Psoas muscle (tissue), 8 donors: ENCODE data around the gene HEG1. TPM values are rescaled to one million over a fixed set of nuclear protein-coding genes. Genes with fewer than 3 reads are reported as not detected.

Source experiments
- ATAC-seq, 4 donors: fragments of 200-7000 bp; cut with Tn5 transposase; one replicate each; pipeline ENCODE4 v1.9.1; 2020; ENCODE audit warnings: moderate library complexity in 3 of 4, mild to moderate bottlenecking in 2 of 4
- DNase-seq, 2 donors: peaks; one replicate each; pipeline ENCODE4 v3.0.0-alpha.2; 2020
- H3K27ac ChIP-seq: fragments of 200-600 bp; one replicate; pipeline ENCODE4 v1.8.0; 2022
- H3K27me3 ChIP-seq, 3 donors: fragments of 200-600 bp in 1 of 3; one replicate each; pipeline versions ENCODE4 v1.6.1 to v1.8.0; 2013 to 2022; ENCODE audit warnings: low read length in 2 of 3, mild to moderate bottlenecking in 2 of 3, moderate library complexity in 1 of 3; ENCODE audit not compliant: insufficient read depth in 3 of 3
- H3K36me3 ChIP-seq, 2 donors: fragments of 200-600 bp in 1 of 2; one replicate each; pipeline versions ENCODE4 v1.6.1 to v1.8.0; 2013 to 2022; ENCODE audit warnings: low read depth in 1 of 2, mild to moderate bottlenecking in 1 of 2, moderate library complexity in 1 of 2; ENCODE audit not compliant: insufficient read depth in 1 of 2
- H3K4me1 ChIP-seq: fragments of 200-600 bp; one replicate; pipeline ENCODE4 v1.8.0; 2022
- H3K4me3 ChIP-seq: fragments of 200-600 bp; one replicate; pipeline ENCODE4 v1.8.0; 2022; ENCODE audit warnings: mild to moderate bottlenecking
- H3K9me3 ChIP-seq: fragments of 200-600 bp; one replicate; pipeline ENCODE4 v1.8.0; 2022
- CTCF ChIP-seq: fragments of 200-600 bp; IDR thresholded peaks from one replicate; pipeline ENCODE4 v1.8.0; 2022; ENCODE audit warnings: antibody characterized with exemption
- WGBS, 3 donors: extraction: QIAGEN DNeasy Blood & Tissue Kit; methylation state at CpG; one replicate each; pipeline versions ENCODE4 v1.1.6 to v1.1.7; 2013; 5-methylcytosine and 5-hydroxymethylcytosine counted together
- intact Hi-C, 2 donors: fragments of 100-400 bp; cut with DNase I; formaldehyde crosslinking; loops; one replicate each; pipeline versions ENCODE4 v1.11.0 to v1.14.2; 2022
- polyA plus RNA-seq, 3 donors: library from polyadenylated mRNA; stranded (reverse); fragments of 200-250 nt; gene quantifications; one replicate each; pipeline ENCODE4 v1.2.3, GENCODE V29; 2013
- total RNA-seq, 4 donors: library from RNA; stranded (reverse); fragmentation: NEBNext Ultra II Directional in 2 of 4; extraction: Animal tissue kit (Norgen Biotek cat#: 25700) in 2 of 4; gene quantifications; one replicate each; pipeline versions ENCODE4 v1.2.1 to v1.2.4, GENCODE V29; 2021 to 2023
- donor health status: healthy with polysubstance abuse.
- donor health status: DM: no; HTN: no; CAD: no; lungs with moderate emphysema.
- donor health status: Bipolar disorder and iron deficiency.
- donor health status: healthy.
- donor health status: DM: yes; HTN: yes; CAD: no.
- donor health status: DM: no; HTN: no; CAD: no.
- donor health status: DM: no; HTN: no; CAD: no.
- donor health status: DM: yes; HTN: yes; CAD: no.

The HEG1 gene
- total and polyA plus RNA-seq, 7 donors = 3.2 to 38.7 (median 11.7) TPM

GRCh38 chr3:125103406-125103805, 47.6 kb upstream of the HEG1 start:
- DNase-seq (no peak), ATAC-seq (no peak)
- no peak for TF ChIP-seq CTCF
- Histone ChIP-seq H3K9me3 (no peaks in the 10 kb centered on the region), H3K4me3 (no peak overlapping the region), H3K36me3 (no peaks in the 10 kb centered on the region), H3K4me1 (peaks cover 3% of the 10 kb centered on the region), H3K27me3 (no peaks in the 10 kb centered on the region), H3K27ac (no peak overlapping the region)
- WGBS, 3 donors = 83 to 97% (median 94%) methylated on average over 1 of the region's 1 CpG
- intact Hi-C loops = no loop called here

GRCh38 chr3:125102470-125102869, 46.7 kb upstream of the HEG1 start:
- Histone ChIP-seq H3K4me3 (no peak overlapping the region), H3K27me3 (no peaks in the 10 kb centered on the region), H3K4me1 (no peaks in the 10 kb centered on the region), H3K9me3 (no peaks in the 10 kb centered on the region), H3K36me3 (no peaks in the 10 kb centered on the region), H3K27ac (no peak overlapping the region)
- ATAC-seq (no peak), DNase-seq (no peak)
- 71 to 82% (median 77%) methylated on average over 6 of the region's 6 CpGs for WGBS, 3 donors
- intact Hi-C loops = no loop called here
- no peak for TF ChIP-seq CTCF

- no peaks in the 10 kb centered on the region for H3K4me1 ChIP-seq
- ATAC-seq (no peak), DNase-seq (no peak)
- H3K27ac ChIP-seq = no peak overlapping the region
- H3K27me3 ChIP-seq = no peaks in the 10 kb centered on the region
- 78 to 95% (median 85%) methylated on average over 4 of the region's 4 CpGs for WGBS, 3 donors
- intact Hi-C loops = no loop called here
- no peak overlapping the region for H3K4me3 ChIP-seq
- no peaks in the 10 kb centered on the region for H3K36me3 ChIP-seq
- no peak for TF ChIP-seq CTCF
- no peaks in the 10 kb centered on the region for H3K9me3 ChIP-seq
Measured at GRCh38 chr3:125098611-125099291, 43.0 kb upstream of the HEG1 start.

GRCh38 chr3:125090649-125091048, 34.9 kb upstream of the HEG1 start:
- DNase-seq = no peak
- no peaks in the 10 kb centered on the region for H3K36me3 ChIP-seq
- H3K9me3 ChIP-seq = no peaks in the 10 kb centered on the region
- intact Hi-C loops = no loop called here
- H3K27ac ChIP-seq = no peak overlapping the region
- no peak overlapping the region for H3K4me3 ChIP-seq
- no peak for ATAC-seq
- no peaks in the 10 kb centered on the region for H3K27me3 ChIP-seq
- peaks cover 9% of the 10 kb centered on the region for H3K4me1 ChIP-seq
- TF ChIP-seq CTCF = no peak

- Histone ChIP-seq H3K4me3 (no peak overlapping the region), H3K4me1 (peaks cover 9% of the 10 kb centered on the region), H3K36me3 (no peaks in the 10 kb centered on the region), H3K9me3 (no peaks in the 10 kb centered on the region), H3K27me3 (no peaks in the 10 kb centered on the region), H3K27ac (no peak overlapping the region)
- 18 to 35% (median 26%) methylated on average over 6 of the region's 6 CpGs for WGBS, 3 donors
- TF ChIP-seq CTCF = no peak
- no peak for DNase-seq
- peak; percentile 68 to 87 (median 74) for ATAC-seq
- intact Hi-C loops = no loop called here
Measured at GRCh38 chr3:125087768-125088391, 32.1 kb upstream of the HEG1 start.
